Medulla oblongata (tissue), 1 donor: ENCODE measurements around the gene CNTNAP1.
"Not testable (repeated sequence)": the region's sequence is repeated elsewhere in the genome, so short reads cannot be mapped to it uniquely, and the experiment has no call there.

Experiments used
- DNase-seq: peaks from one replicate; pipeline ENCODE4 v3.0.0-alpha.2; 2015; ENCODE audit errors: extremely low spot score

The CNTNAP1 gene

DNA sequence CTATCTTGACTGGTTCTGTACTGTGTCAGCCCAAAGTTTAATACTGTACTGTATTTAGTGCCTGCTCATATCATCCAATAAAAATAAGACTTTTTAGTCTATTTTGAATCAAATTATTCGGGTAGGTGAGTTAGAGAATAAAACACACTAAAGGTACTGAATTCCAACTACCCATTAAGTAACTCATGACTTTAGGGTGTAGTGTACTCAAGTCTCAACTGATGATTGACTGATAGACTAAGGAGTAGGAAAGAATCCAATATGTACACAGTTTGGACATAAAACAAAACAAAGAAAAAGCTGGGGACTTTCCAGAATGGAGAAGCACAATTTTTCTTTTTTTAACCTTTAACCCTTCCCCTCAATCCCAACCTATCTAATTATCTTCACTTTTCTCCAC lies 58.4 kb downstream of the CNTNAP1 start:
- no peak for DNase-seq

GRCh38 chr17:42742916-42743315 lies 60.6 kb downstream of the CNTNAP1 start:
- DNase-seq = not testable (repeated sequence)

GRCh38 chr17:42743595-42744282 lies 61.4 kb downstream of the CNTNAP1 start:
- DNase-seq = no peak

GRCh38 chr17:42744283-42744805 lies 62.0 kb downstream of the CNTNAP1 start:
- peak; percentile 64 for DNase-seq

- DNase-seq = peak; percentile 92
Measured at GRCh38 chr17:42744806-42745617, 62.7 kb downstream of the CNTNAP1 start, which contains the start of gene EZH1. Gene EZH1 (minus strand): TSS chr17:42745040. CDS start chr17:42728941, 16,099 bp downstream.

DNA sequence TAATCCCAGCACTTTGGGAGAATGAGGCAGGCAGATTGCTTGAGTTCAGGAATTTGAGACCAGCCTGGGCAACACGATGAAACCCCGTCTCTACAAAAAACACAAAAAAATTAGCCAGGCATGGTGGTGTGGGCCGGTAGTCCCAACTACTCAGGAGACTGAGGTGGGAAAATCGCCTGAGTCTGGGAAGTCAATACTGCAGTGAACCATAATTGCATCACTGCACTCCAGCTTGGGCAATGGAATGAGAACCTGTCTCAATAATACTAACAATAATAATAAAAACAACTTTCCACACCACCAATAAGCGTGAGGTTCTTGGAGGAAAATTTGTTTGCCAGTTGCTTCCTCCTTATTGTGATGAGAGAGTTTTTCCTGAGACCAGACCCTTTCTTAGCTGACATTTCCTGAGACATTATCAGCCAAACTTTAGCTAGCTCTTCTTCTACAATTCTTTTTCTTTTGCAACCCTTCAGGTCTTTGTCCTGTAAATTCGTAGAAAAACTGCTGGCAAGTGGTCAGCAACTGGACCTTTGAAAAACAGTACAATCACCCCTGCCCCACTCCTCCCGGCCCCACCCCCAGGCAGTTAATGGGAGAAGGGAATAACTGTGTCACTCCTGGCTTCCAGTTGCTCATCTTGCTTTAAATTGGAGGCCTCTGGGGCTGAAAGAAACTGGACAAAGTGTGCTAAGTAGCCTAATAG lies 66.0 kb downstream of the CNTNAP1 start:
- DNase-seq = no peak

GRCh38 chr17:42748908-42749798 lies 66.8 kb downstream of the CNTNAP1 start:
- no peak for DNase-seq
